WTC11 (cell line): ENCODE results near the gene ADGRL3.

ENCODE experiments used
- CTCF ChIP-seq: fragments of 200-600 bp; IDR thresholded peaks from 2 replicates; pipeline ENCODE4 v1.8.0; 2022; ENCODE audit warnings: antibody characterized with exemption
- E2F1 ChIP-seq: sonication (generic); formaldehyde crosslinking; IDR thresholded peaks from 2 replicates; pipeline ENCODE4 v1.8.0; 2022; ENCODE audit warnings: mild to moderate bottlenecking, missing genetic modification reagents
- OVOL2 ChIP-seq: fragments of 250-450 bp; sonication (Bioruptor Pico); IDR thresholded peaks from 2 replicates; pipeline ENCODE4 v1.9.0; 2021; ENCODE audit warnings: mild to moderate bottlenecking, borderline replicate concordance
- SMAD3 ChIP-seq: sonication (generic); formaldehyde crosslinking; IDR thresholded peaks from 2 replicates; pipeline ENCODE4 v1.8.0; 2022; ENCODE audit warnings: missing genetic modification reagents, mild to moderate bottlenecking, borderline replicate concordance
- SMAD4 ChIP-seq: sonication (generic); formaldehyde crosslinking; IDR thresholded peaks from 2 replicates; pipeline ENCODE4 v1.8.0; 2022; ENCODE audit warnings: mild to moderate bottlenecking, missing genetic modification reagents
- ZNF396 ChIP-seq: fragments of 250-450 bp; sonication (Bioruptor Pico); IDR thresholded peaks from 2 replicates; pipeline ENCODE4 v1.8.0; 2021; ENCODE audit warnings: mild to moderate bottlenecking, moderate library complexity, borderline replicate concordance
- TF ChIP-seq, protein P1 (sequence below): sonication (generic); formaldehyde crosslinking; IDR thresholded peaks from 2 replicates; pipeline ENCODE4 v1.8.0; 2022; ENCODE audit warnings: missing genetic modification reagents
- TF ChIP-seq, protein P2 (sequence below): sonication (generic); formaldehyde crosslinking; IDR thresholded peaks from 2 replicates; pipeline ENCODE4 v1.8.1; 2022; ENCODE audit warnings: low read depth, missing genetic modification reagents, borderline replicate concordance
- TF ChIP-seq, protein P3 (sequence below): sonication (generic); formaldehyde crosslinking; IDR thresholded peaks from 2 replicates; pipeline ENCODE4 v1.8.1; 2022; ENCODE audit warnings: low read depth, mild to moderate bottlenecking, moderate library complexity, missing genetic modification reagents, borderline replicate concordance

- TF ChIP-seq, protein P1, sequence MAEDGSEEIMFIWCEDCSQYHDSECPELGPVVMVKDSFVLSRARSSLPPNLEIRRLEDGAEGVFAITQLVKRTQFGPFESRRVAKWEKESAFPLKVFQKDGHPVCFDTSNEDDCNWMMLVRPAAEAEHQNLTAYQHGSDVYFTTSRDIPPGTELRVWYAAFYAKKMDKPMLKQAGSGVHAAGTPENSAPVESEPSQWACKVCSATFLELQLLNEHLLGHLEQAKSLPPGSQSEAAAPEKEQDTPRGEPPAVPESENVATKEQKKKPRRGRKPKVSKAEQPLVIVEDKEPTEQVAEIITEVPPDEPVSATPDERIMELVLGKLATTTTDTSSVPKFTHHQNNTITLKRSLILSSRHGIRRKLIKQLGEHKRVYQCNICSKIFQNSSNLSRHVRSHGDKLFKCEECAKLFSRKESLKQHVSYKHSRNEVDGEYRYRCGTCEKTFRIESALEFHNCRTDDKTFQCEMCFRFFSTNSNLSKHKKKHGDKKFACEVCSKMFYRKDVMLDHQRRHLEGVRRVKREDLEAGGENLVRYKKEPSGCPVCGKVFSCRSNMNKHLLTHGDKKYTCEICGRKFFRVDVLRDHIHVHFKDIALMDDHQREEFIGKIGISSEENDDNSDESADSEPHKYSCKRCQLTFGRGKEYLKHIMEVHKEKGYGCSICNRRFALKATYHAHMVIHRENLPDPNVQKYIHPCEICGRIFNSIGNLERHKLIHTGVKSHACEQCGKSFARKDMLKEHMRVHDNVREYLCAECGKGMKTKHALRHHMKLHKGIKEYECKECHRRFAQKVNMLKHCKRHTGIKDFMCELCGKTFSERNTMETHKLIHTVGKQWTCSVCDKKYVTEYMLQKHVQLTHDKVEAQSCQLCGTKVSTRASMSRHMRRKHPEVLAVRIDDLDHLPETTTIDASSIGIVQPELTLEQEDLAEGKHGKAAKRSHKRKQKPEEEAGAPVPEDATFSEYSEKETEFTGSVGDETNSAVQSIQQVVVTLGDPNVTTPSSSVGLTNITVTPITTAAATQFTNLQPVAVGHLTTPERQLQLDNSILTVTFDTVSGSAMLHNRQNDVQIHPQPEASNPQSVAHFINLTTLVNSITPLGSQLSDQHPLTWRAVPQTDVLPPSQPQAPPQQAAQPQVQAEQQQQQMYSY (CRISPR knock-in tag), result no peak
- TF ChIP-seq SMAD4 (CRISPR knock-in tag) (no peak), CTCF (no peak), ZNF396 (CRISPR knock-in tag) (no peak), SMAD3 (CRISPR knock-in tag) (no peak), E2F1 (CRISPR knock-in tag) (no peak), OVOL2 (no peak)
- TF ChIP-seq, protein P2, sequence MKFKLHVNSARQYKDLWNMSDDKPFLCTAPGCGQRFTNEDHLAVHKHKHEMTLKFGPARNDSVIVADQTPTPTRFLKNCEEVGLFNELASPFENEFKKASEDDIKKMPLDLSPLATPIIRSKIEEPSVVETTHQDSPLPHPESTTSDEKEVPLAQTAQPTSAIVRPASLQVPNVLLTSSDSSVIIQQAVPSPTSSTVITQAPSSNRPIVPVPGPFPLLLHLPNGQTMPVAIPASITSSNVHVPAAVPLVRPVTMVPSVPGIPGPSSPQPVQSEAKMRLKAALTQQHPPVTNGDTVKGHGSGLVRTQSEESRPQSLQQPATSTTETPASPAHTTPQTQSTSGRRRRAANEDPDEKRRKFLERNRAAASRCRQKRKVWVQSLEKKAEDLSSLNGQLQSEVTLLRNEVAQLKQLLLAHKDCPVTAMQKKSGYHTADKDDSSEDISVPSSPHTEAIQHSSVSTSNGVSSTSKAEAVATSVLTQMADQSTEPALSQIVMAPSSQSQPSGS (CRISPR knock-in tag), result no peak
- TF ChIP-seq, protein P3, sequence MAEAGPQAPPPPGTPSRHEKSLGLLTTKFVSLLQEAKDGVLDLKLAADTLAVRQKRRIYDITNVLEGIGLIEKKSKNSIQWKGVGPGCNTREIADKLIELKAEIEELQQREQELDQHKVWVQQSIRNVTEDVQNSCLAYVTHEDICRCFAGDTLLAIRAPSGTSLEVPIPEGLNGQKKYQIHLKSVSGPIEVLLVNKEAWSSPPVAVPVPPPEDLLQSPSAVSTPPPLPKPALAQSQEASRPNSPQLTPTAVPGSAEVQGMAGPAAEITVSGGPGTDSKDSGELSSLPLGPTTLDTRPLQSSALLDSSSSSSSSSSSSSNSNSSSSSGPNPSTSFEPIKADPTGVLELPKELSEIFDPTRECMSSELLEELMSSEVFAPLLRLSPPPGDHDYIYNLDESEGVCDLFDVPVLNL, result no peak
These were observed 247.8 kb downstream of the ADGRL3 start for GRCh38 chr4:61447918-61448317.
